ENCODE measurements around the gene UQCRHL.

DNA sequence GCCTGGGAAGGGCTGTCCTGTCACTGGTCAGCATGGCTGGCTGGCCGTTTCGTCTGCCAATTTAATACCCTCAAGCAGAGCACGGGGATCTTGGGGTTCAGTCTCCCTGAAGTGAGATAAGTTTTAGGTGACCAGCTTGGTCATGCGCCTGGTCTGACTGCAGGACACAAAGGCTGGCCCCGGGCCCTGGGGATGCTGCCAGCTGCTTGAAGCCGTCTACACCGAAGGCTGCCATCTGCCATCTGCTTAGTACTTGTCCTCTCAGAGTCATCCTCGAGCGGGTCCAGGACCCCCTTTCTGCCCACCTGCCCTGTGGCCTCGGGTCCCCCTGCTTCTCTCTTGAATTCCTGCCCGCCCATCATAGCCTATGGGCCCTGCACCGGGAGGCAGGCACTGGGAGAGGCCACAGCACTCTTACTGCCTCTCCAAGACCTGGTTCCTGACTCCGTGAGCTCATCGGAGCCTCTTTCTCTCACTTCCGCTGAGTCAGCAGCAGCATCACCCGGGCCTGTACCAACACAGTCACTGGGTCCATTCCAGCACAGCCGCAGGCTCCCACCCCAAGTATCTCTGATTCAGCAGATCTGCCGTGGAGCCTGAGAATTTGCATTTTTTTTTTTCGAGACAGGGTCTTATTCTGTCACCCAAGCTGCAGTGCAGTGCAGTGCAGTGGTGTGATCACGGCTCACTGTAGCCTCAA, 41.8 kb downstream of the UQCRHL start:
- TF ChIP-seq EZH2 (IDR thresholded peaks at IDR 0.05; ENCODE audit: insufficient read depth, low read length) = no peak
- TF ChIP-seq, protein P1, sequence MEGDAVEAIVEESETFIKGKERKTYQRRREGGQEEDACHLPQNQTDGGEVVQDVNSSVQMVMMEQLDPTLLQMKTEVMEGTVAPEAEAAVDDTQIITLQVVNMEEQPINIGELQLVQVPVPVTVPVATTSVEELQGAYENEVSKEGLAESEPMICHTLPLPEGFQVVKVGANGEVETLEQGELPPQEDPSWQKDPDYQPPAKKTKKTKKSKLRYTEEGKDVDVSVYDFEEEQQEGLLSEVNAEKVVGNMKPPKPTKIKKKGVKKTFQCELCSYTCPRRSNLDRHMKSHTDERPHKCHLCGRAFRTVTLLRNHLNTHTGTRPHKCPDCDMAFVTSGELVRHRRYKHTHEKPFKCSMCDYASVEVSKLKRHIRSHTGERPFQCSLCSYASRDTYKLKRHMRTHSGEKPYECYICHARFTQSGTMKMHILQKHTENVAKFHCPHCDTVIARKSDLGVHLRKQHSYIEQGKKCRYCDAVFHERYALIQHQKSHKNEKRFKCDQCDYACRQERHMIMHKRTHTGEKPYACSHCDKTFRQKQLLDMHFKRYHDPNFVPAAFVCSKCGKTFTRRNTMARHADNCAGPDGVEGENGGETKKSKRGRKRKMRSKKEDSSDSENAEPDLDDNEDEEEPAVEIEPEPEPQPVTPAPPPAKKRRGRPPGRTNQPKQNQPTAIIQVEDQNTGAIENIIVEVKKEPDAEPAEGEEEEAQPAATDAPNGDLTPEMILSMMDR (IDR thresholded peaks at IDR 0.05; ENCODE audit: insufficient read depth, low read depth, low read length) = no peak
